Psoas muscle (tissue), 8 donors: ENCODE data around the gene ALKBH6. TPM values are rescaled to one million over a fixed set of nuclear protein-coding genes. Genes with fewer than 3 reads are reported as not detected.

ENCODE experiments used
- ATAC-seq, 4 donors: fragments of 200-7000 bp; cut with Tn5 transposase; one replicate each; pipeline ENCODE4 v1.9.1; 2020; ENCODE audit warnings: moderate library complexity in 3 of 4, mild to moderate bottlenecking in 2 of 4
- DNase-seq, 2 donors: peaks; one replicate each; pipeline ENCODE4 v3.0.0-alpha.2; 2020
- H3K27ac ChIP-seq: fragments of 200-600 bp; one replicate; pipeline ENCODE4 v1.8.0; 2022
- H3K27me3 ChIP-seq, 3 donors: fragments of 200-600 bp in 1 of 3; one replicate each; pipeline versions ENCODE4 v1.6.1 to v1.8.0; 2013 to 2022; ENCODE audit warnings: low read length in 2 of 3, mild to moderate bottlenecking in 2 of 3, moderate library complexity in 1 of 3; ENCODE audit not compliant: insufficient read depth in 3 of 3
- H3K36me3 ChIP-seq, 2 donors: fragments of 200-600 bp in 1 of 2; one replicate each; pipeline versions ENCODE4 v1.6.1 to v1.8.0; 2013 to 2022; ENCODE audit warnings: low read depth in 1 of 2, mild to moderate bottlenecking in 1 of 2, moderate library complexity in 1 of 2; ENCODE audit not compliant: insufficient read depth in 1 of 2
- H3K4me1 ChIP-seq: fragments of 200-600 bp; one replicate; pipeline ENCODE4 v1.8.0; 2022
- H3K4me3 ChIP-seq: fragments of 200-600 bp; one replicate; pipeline ENCODE4 v1.8.0; 2022; ENCODE audit warnings: mild to moderate bottlenecking
- H3K9me3 ChIP-seq: fragments of 200-600 bp; one replicate; pipeline ENCODE4 v1.8.0; 2022
- WGBS, 3 donors: extraction: QIAGEN DNeasy Blood & Tissue Kit; methylation state at CpG; one replicate each; pipeline versions ENCODE4 v1.1.6 to v1.1.7; 2013; 5-methylcytosine and 5-hydroxymethylcytosine counted together
- intact Hi-C, 2 donors: fragments of 100-400 bp; cut with DNase I; formaldehyde crosslinking; loops; one replicate each; pipeline versions ENCODE4 v1.11.0 to v1.14.2; 2022
- polyA plus RNA-seq, 3 donors: library from polyadenylated mRNA; stranded (reverse); fragments of 200-250 nt; gene quantifications; one replicate each; pipeline ENCODE4 v1.2.3, GENCODE V29; 2013
- total RNA-seq, 4 donors: library from RNA; stranded (reverse); fragmentation: NEBNext Ultra II Directional in 2 of 4; extraction: Animal tissue kit (Norgen Biotek cat#: 25700) in 2 of 4; gene quantifications; one replicate each; pipeline versions ENCODE4 v1.2.1 to v1.2.4, GENCODE V29; 2021 to 2023
- TF ChIP-seq, protein P1 (sequence below): fragments of 200-600 bp; IDR thresholded peaks from one replicate; pipeline ENCODE4 v1.8.0; 2022; ENCODE audit warnings: antibody characterized with exemption
- donor health status: healthy with polysubstance abuse.
- donor health status: DM: no; HTN: no; CAD: no; lungs with moderate emphysema.
- donor health status: Bipolar disorder and iron deficiency.
- donor health status: healthy.
- donor health status: DM: yes; HTN: yes; CAD: no.
- donor health status: DM: no; HTN: no; CAD: no.
- donor health status: DM: no; HTN: no; CAD: no.
- donor health status: DM: yes; HTN: yes; CAD: no.

ALKBH6 gene
- total and polyA plus RNA-seq, 7 donors: 7.1 to 22.3 (median 10.9) TPM

DNA sequence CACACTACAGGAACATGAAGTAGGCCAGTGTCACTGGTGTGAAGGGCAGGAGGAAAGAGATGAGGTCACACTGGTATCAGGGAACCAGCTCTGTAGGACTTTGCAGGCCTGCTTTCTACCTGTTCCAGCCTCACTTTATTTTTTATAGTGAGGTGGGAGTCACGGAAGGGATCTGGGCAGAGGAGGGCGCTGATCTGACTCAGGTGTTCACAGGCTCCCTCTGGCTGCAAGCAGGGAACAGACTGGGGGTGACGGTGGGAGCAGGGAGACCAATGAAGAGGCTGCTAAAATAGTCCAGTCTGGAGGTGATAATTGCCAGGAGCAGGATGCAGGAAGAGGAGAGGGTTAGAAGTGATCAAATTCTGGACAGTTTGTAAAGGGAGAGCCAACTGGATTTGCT lies 37.2 kb upstream of the ALKBH6 start:
- TF ChIP-seq, protein P1, sequence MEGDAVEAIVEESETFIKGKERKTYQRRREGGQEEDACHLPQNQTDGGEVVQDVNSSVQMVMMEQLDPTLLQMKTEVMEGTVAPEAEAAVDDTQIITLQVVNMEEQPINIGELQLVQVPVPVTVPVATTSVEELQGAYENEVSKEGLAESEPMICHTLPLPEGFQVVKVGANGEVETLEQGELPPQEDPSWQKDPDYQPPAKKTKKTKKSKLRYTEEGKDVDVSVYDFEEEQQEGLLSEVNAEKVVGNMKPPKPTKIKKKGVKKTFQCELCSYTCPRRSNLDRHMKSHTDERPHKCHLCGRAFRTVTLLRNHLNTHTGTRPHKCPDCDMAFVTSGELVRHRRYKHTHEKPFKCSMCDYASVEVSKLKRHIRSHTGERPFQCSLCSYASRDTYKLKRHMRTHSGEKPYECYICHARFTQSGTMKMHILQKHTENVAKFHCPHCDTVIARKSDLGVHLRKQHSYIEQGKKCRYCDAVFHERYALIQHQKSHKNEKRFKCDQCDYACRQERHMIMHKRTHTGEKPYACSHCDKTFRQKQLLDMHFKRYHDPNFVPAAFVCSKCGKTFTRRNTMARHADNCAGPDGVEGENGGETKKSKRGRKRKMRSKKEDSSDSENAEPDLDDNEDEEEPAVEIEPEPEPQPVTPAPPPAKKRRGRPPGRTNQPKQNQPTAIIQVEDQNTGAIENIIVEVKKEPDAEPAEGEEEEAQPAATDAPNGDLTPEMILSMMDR: no peak
- H3K36me3 ChIP-seq: no peaks in the 10 kb centered on the region
- no peaks in the 10 kb centered on the region for H3K27me3 ChIP-seq
- intact Hi-C loops: loop anchor here in 1 of 2 donors (5.0 kb wide), 1 partner anchor 34 kb away; no protein-coding TSS in a partner anchor
- H3K27ac ChIP-seq: no peak overlapping the region
- no peak for ATAC-seq
- H3K9me3 ChIP-seq: no peaks in the 10 kb centered on the region
- 63 to 73% (median 67%) methylated on average over 3 of the region's 3 CpGs for WGBS, 3 donors
- no peak for DNase-seq
- H3K4me1 ChIP-seq: peaks cover 10% of the 10 kb centered on the region
- H3K4me3 ChIP-seq: no peak overlapping the region

DNA sequence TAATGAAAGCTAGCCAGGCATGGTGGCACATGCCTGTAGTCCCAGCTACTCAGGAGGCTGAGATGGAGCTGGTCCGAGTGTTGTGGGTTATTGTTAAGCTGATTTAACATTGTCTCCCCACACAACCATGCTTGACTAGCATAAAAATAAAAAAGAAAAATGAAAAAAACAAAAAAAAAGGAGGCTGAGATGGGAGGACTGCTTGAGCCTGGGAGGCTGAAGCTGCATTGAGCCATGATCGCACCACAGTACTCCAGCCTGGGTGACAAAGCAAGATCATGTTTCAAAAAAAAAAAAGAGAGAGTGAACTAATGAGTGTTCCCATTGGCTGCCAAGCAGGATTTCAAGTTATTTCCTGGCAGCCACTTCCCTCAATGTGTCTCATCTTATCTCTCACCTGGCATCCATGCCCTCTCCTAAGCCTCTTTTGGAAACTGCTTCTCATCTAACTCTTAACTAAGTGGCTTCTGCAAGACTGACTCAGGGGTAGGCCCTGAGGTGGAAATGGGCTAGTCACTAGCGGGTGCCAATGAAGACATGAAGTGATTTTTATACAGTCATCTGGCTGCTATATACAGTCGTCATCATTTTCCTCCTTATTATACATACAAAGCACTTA lies 35.2 kb upstream of the ALKBH6 start:
- intact Hi-C loops: no loop called here
- no peak for DNase-seq
- H3K4me1 ChIP-seq: no peaks in the 10 kb centered on the region

DNA sequence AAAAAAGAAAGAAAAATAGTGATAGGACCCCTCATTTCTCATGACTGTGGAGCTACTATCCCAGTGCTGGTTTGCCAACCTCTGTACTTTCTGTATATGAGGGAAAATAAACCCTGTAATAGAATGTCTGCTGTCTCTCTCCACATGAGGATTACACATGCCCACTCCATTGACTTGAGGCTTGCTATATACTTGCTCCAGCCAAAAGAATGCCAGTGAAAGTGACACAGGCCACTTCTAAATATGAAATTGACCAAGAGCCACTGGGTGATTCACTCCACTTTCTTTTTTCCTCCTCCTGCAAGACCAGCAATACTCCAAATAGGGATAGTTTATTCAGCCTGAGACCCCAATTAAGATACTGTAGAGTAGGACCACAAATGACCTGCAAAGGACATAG lies 33.8 kb upstream of the ALKBH6 start:
- intact Hi-C loops: no loop called here
- Histone ChIP-seq H3K4me1 (no peaks in the 10 kb centered on the region), H3K4me3 (no peak overlapping the region), H3K9me3 (no peaks in the 10 kb centered on the region), H3K27me3 (no peaks in the 10 kb centered on the region), H3K27ac (no peak overlapping the region), H3K36me3 (no peaks in the 10 kb centered on the region)
- TF ChIP-seq, protein P1: no peak
- DNase-seq: no peak
- ATAC-seq: no peak

More for the DNA sequence above, 35.2 kb upstream of the ALKBH6 start:
- ATAC-seq: peak in 1 of 4 donors; percentile 28
- Histone ChIP-seq H3K9me3 (no peaks in the 10 kb centered on the region), H3K27ac (no peak overlapping the region), H3K4me3 (no peak overlapping the region), H3K36me3 (no peaks in the 10 kb centered on the region), H3K27me3 (no peaks in the 10 kb centered on the region)
- WGBS, 3 donors: 79 to 85% (median 82%) methylated on average over 4 of the region's 4 CpGs
- TF ChIP-seq, protein P1: no peak

DNA sequence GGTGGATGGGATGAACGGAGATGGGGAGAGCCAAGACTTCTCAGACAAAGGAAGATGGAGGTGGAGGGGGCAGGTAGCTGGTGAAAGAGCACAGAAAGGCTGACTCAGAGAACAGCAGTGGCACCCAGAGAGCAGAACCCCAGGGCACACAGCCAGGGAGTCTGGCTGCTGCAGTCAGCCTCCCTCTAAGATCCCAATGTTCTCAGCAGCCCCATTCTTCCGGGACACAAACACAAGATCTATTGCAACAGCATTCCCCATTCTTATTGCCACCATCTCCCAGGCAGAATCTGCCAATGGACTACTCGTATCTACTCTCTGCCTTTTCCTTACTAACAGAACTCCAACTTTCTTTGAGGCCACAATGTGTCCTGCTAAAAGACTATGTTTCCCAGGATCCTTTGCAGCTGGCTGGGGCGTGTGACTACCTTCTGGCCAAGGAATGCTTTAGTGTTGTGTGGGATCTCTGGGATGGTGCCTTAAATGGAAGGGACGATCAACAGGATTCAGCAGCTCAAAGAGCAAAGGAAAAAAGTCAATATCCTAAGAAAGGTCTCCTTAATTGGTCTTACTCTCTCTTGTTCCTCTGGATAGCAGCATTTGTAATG lies 32.5 kb upstream of the ALKBH6 start:
- no peak for ATAC-seq

More for the DNA sequence above, 32.5 kb upstream of the ALKBH6 start:
- intact Hi-C loops: no loop called here
- TF ChIP-seq, protein P1: no peak
- DNase-seq: no peak
- Histone ChIP-seq H3K4me1 (no peaks in the 10 kb centered on the region), H3K36me3 (no peaks in the 10 kb centered on the region), H3K27ac (no peak overlapping the region), H3K27me3 (no peaks in the 10 kb centered on the region), H3K9me3 (no peaks in the 10 kb centered on the region), H3K4me3 (no peak overlapping the region)
- WGBS, 3 donors: 87 to 96% (median 92%) methylated on average over 5 of the region's 5 CpGs
